MM.1S (cell line): ENCODE measurements around the gene SPAM1.

Experiments
- DNase-seq: peaks from one replicate; pipeline ENCODE4 v3.0.0-alpha.2; 2015
- H2AFZ ChIP-seq: fragments of 300-600 bp; sonication (generic); 2 replicates; pipeline ENCODE4 v1.6.0; 2016; ENCODE audit warnings: antibody characterized with exemption, low read length
- H3F3A ChIP-seq: fragments of 300-600 bp; sonication (generic); 2 replicates; pipeline ENCODE4 v1.6.1; 2016; ENCODE audit warnings: mild to moderate bottlenecking, antibody characterized with exemption, low read length, moderate library complexity, mixed read lengths; ENCODE audit not compliant: insufficient read depth
- H3K27ac ChIP-seq: fragments of 300-600 bp; sonication (generic); 2 replicates; pipeline ENCODE4 v1.5.1; 2016; ENCODE audit warnings: mild to moderate bottlenecking, low read length
- H3K27me3 ChIP-seq: fragments of 300-600 bp; sonication (generic); replicated peaks from 2 replicates; pipeline ENCODE4 v1.6.0; 2016; ENCODE audit warnings: low read length; ENCODE audit not compliant: insufficient read depth
- H3K36me3 ChIP-seq: fragments of 300-600 bp; sonication (generic); replicated peaks from 2 replicates; pipeline ENCODE4 v1.6.1; 2016; ENCODE audit warnings: mild to moderate bottlenecking, low read length, mixed read lengths; ENCODE audit not compliant: insufficient read depth
- H3K4me1 ChIP-seq: fragments of 300-600 bp; sonication (generic); 2 replicates; pipeline ENCODE4 v1.6.1; 2016; ENCODE audit warnings: low read length, mixed read lengths
- H3K4me2 ChIP-seq: fragments of 300-600 bp; sonication (generic); 2 replicates; pipeline ENCODE4 v1.6.0; 2016; ENCODE audit warnings: low read depth, low read length
- H3K4me3 ChIP-seq: fragments of 300-600 bp; sonication (generic); 2 replicates; pipeline ENCODE4 v1.5.1; 2016; ENCODE audit warnings: low read length, mixed read lengths
- H3K79me2 ChIP-seq: fragments of 300-600 bp; sonication (generic); 2 replicates; pipeline ENCODE4 v1.6.1; 2016; ENCODE audit warnings: mixed run types, low read length, mixed read lengths
- H3K9ac ChIP-seq: fragments of 300-600 bp; sonication (generic); 2 replicates; pipeline ENCODE4 v1.6.1; 2016; ENCODE audit warnings: low read length, mixed read lengths
- H3K9me2 ChIP-seq: fragments of 300-600 bp; sonication (generic); replicated peaks from 2 replicates; pipeline ENCODE4 v1.6.1; 2016; ENCODE audit warnings: mild to moderate bottlenecking, low read length, mixed read lengths; ENCODE audit not compliant: insufficient read depth
- H3K9me3 ChIP-seq: fragments of 300-600 bp; sonication (generic); replicated peaks from 2 replicates; pipeline ENCODE4 v1.6.1; 2016; ENCODE audit warnings: mild to moderate bottlenecking, low read length, mixed read lengths; ENCODE audit not compliant: insufficient read depth
- H4K20me1 ChIP-seq: fragments of 300-600 bp; sonication (generic); 2 replicates; pipeline ENCODE4 v1.6.1; 2016; ENCODE audit warnings: mild to moderate bottlenecking, low read length, moderate library complexity, mixed read lengths; ENCODE audit not compliant: insufficient read depth
- EZH2 ChIP-seq: fragments of 300-600 bp; sonication (generic); optimal IDR thresholded peaks from 2 replicates; pipeline ENCODE3; 2017; ENCODE audit warnings: low read depth, mild to moderate bottlenecking, antibody characterized with exemption, low read length, mixed read lengths
- EZH2phosphoT487 ChIP-seq: fragments of 300-600 bp; sonication (generic); IDR thresholded peaks from 2 replicates; pipeline ENCODE4 v1.6.1; 2018; ENCODE audit warnings: antibody characterized with exemption, low read length
- TF ChIP-seq, protein P1 (sequence below): fragments of 300-600 bp; sonication (generic); IDR thresholded peaks from 2 replicates; pipeline ENCODE4 v1.5.1; 2016; ENCODE audit warnings: antibody characterized with exemption, low read length, mixed read lengths

SPAM1 gene

DNA sequence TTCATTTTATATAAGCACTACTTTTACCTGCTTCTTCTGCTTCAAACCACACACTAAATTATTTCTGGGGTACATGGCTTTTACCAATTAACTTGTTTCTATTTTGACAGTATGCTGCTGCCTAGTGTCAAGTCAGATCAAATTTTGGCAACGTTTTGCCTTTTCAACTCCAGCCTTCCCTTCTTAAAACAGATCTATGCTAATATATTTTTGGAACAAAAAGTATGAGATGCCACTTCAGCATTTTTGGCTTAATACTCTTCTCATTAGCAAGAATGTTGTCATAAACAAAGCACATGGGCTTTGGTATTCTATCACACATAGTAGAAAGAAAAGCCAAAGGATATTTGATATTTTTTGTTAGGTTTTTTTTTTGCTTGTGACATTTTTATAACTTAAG, 47.8 kb downstream of the SPAM1 start:
- TF ChIP-seq, protein P1, sequence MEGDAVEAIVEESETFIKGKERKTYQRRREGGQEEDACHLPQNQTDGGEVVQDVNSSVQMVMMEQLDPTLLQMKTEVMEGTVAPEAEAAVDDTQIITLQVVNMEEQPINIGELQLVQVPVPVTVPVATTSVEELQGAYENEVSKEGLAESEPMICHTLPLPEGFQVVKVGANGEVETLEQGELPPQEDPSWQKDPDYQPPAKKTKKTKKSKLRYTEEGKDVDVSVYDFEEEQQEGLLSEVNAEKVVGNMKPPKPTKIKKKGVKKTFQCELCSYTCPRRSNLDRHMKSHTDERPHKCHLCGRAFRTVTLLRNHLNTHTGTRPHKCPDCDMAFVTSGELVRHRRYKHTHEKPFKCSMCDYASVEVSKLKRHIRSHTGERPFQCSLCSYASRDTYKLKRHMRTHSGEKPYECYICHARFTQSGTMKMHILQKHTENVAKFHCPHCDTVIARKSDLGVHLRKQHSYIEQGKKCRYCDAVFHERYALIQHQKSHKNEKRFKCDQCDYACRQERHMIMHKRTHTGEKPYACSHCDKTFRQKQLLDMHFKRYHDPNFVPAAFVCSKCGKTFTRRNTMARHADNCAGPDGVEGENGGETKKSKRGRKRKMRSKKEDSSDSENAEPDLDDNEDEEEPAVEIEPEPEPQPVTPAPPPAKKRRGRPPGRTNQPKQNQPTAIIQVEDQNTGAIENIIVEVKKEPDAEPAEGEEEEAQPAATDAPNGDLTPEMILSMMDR: no peak
- H3K4me2 ChIP-seq: peak overlapping the region; percentile 68; the same call in 1 of the 2 replicates
- H4K20me1 ChIP-seq: no peaks in the 10 kb centered on the region
- H3K9me2 ChIP-seq: no peaks in the 10 kb centered on the region
- no peaks in the 10 kb centered on the region for H3K36me3 ChIP-seq
- DNase-seq: peak; percentile 70
- H3K4me3 ChIP-seq: 0 out of 2 replicates have a peak overlapping the region, but pooled peaks have one; percentile 35
- no peaks in the 10 kb centered on the region for H3K27me3 ChIP-seq
- peaks cover 61% of the 10 kb centered on the region for H3K4me1 ChIP-seq
- peaks cover 55% of the 10 kb centered on the region for H3F3A ChIP-seq
- H3K9me3 ChIP-seq: no peaks in the 10 kb centered on the region
- no peak overlapping the region for H3K9ac ChIP-seq
- H3K27ac ChIP-seq: peak overlapping the region; percentile 90; the same call in 1 of the 2 replicates
- H2AFZ ChIP-seq: peak overlapping the region; percentile 8; the same call in 1 of the 2 replicates
- H3K79me2 ChIP-seq: no peaks in the 10 kb centered on the region

DNA sequence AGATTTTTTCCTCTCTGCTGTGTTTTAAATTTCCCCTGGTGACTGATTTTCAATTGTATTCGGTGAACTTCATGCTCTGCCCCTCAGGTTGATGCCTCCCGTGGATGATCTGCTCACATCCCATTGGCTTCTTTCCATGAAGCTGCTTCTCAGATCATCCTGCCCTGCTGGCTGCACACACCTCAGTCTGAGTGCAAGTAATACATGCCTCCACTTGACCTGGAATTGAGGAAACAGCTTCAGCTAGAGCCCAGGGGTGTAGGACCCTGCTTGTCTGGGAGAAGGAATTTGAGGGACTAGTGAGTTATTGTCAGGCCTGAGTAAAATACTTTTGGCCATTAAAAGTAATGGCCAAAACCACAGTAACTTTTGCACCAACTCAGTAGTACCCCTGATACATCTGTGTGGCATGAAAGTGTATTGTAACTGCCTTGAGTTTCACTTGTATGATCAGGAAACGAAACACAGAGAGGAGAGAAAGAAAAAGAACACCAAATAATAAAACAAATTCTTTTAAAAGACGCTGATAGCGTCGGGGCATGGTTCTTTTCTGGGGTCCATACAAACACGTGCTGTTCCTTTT, 49.4 kb downstream of the SPAM1 start:
- Histone ChIP-seq H3F3A (peaks cover 55% of the 10 kb centered on the region), H3K4me1 (peaks cover 60% of the 10 kb centered on the region), H3K36me3 (no peaks in the 10 kb centered on the region), H3K9ac (peak overlapping the region; percentile 45), H3K9me2 (no peaks in the 10 kb centered on the region), H3K4me2 (peak overlapping the region; percentile 86), H2AFZ (peak overlapping the region; percentile 43), H3K27ac (peak overlapping the region; percentile 90), H3K79me2 (no peaks in the 10 kb centered on the region), H3K27me3 (no peaks in the 10 kb centered on the region), H3K4me3 (peak overlapping the region; percentile 55), H3K9me3 (no peaks in the 10 kb centered on the region), H4K20me1 (no peaks in the 10 kb centered on the region)
- DNase-seq: peak; percentile 92
- 0 out of 2 replicates have a peak, but pooled peaks have one; percentile 58 for TF ChIP-seq EZH2phosphoT487
- TF ChIP-seq, protein P1: no peak
- TF ChIP-seq EZH2: no peak

DNA sequence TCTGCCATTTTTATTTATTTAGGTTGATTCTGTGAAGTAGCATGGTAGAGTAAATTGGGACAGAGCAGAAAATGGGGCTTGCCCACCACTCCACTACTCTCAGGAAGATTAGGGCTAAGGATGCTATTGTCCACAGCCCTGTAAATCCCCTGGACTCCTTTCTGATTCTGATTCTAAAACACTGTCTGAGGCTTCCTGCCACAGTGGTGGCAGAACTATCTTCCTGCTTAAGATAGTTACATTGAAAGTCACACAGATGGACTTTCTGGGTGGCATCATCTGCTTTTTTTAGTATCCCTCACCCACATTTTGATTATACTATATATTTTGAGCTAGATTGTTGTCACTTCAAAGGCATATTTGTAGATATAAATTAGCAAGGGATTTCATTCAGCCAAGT, 50.0 kb downstream of the SPAM1 start:
- Histone ChIP-seq H3K79me2 (no peaks in the 10 kb centered on the region), H3K4me1 (peaks cover 60% of the 10 kb centered on the region), H3F3A (peaks cover 55% of the 10 kb centered on the region), H3K27ac (peak overlapping the region; percentile 90), H3K9me2 (no peaks in the 10 kb centered on the region), H3K4me3 (peak overlapping the region; percentile 55), H3K4me2 (peak overlapping the region; percentile 86), H3K27me3 (no peaks in the 10 kb centered on the region), H2AFZ (peak overlapping the region; percentile 43), H3K9me3 (no peaks in the 10 kb centered on the region), H3K9ac (peak overlapping the region; percentile 45), H3K36me3 (no peaks in the 10 kb centered on the region), H4K20me1 (no peaks in the 10 kb centered on the region)
- peak; percentile 82 for DNase-seq
- TF ChIP-seq, protein P1: no peak
- TF ChIP-seq EZH2: no peak
- TF ChIP-seq EZH2phosphoT487: no peak
